ENCODE data around the gene ZNF318.
"Not testable (repeated sequence)": the region's sequence is repeated elsewhere in the genome, so short reads cannot be mapped to it uniquely, and the experiment has no call there.

The ZNF318 gene

DNA sequence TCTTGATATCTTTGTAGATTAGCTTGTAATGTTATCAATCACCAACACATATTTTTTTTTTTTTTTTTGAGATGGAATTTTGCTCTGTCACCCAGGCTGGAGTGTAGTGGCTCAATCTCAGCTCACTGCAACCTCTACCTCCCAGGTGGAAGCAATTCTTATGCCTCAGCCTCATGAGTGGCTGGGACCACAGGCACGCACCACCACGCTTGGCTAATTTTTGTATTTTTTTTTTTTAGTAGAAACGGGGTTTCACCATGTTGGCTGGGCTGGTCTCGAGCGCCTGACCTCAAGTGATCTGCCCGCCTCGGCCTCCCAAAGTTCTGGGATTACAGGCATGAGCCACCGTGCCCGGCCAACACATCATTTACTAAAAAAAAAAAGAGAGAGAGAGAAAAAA lies 11.4 kb upstream of the ZNF318 start:
- not testable (repeated sequence) for DNase-seq

DNA sequence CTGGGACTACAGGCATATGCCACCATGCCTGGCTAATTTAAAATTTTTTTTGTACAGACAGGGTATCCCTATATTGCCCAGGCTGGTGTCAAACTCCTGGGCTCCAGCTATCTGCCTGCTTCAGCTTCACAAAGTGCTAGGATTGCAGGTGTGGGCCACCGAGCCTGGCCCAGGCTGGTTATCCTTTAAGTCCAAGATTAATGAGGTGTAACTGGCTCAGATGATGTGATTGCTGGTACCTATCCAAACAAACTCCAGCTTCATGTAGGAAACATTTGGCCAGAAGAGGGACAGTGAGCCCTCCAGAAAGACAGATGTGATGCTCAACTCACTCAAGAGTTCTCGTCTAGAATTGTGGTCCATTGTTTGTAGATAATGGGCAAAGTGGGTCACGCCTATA lies 9.2 kb upstream of the ZNF318 start:
- no peak for DNase-seq

DNA sequence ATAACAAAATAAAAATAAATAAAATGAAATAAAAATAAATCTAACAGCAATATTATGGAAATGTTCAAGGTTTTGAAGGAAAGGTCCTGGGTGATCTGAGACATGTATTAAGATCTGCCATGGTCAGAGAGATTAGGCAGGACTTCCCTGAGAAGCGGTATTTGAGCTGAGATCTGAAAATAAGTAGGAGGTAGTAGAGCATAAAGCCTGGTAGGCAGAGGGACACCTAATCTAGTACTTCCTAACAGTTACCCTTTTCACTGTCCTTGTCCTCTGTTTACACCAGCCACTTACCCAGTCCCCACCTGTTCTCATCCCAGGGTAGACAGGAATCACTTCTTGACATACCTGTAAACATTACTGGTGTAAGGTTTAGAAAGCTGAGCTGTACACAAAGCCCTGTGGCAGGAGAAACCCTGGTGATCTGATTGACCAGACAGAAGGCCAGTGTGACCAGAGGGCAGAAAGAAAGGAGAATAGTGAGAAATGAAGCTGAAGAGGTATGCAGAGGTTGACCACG lies 8.3 kb upstream of the ZNF318 start:
- DNase-seq, result no peak

GRCh38 chr6:43376551-43376981 lies 7.1 kb upstream of the ZNF318 start:
- DNase-seq, result no peak

DNA sequence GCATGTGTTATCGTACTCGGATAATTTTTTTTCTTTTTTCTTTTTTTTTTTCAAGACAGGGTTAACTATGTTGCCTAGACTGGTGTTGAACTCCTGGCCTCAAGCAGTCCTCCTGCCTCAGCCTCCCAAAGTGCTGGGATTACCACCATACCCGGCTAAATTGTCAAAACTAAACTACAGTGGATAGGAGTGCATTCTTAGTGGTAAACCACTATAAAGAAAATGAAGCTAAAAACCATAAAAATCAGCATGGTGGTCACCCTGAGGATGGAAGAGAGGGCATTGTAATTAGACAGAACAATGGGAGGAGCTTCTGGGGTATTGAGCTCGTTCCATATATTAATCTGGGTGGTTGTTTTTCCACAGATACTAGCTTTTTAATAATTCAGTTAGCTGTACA lies 6.2 kb upstream of the ZNF318 start:
- no peak for DNase-seq

DNA sequence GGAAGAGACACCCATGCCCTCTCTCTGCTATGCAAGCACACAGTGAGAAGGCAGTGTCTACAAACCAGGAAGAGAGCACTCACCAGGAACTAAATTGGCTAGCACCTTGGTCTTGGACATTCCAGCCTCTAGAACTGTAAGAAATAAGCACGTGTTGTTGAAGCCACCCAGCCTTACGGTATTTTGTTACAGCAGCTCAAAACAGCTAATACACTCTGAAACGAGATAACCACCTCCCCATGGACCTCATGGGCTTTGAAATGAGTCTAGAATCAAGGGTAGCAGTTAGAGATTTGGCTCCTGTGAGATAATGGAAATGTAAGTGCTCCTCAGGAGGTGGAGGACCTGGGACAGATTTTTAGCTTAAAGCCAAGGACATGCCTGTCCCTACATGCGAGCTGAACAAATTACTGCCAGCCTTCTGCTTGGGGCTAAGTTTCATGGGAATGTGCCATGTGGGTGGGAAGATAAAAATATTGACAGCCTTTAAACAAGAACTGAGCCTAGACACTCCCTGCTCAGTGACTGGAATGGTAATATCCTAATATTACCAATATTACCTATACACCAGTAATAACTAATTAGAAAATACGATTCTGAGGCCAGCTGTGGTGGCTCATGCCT lies 3.9 kb upstream of the ZNF318 start:
- DNase-seq, result no peak

GRCh38 chr6:43370003-43370580 lies 645 bp upstream of the ZNF318 start:
- not testable (repeated sequence) for DNase-seq

- no peak for DNase-seq
These were observed 937 bp downstream of the ZNF318 start for GRCh38 chr6:43368259-43369160.

DNA sequence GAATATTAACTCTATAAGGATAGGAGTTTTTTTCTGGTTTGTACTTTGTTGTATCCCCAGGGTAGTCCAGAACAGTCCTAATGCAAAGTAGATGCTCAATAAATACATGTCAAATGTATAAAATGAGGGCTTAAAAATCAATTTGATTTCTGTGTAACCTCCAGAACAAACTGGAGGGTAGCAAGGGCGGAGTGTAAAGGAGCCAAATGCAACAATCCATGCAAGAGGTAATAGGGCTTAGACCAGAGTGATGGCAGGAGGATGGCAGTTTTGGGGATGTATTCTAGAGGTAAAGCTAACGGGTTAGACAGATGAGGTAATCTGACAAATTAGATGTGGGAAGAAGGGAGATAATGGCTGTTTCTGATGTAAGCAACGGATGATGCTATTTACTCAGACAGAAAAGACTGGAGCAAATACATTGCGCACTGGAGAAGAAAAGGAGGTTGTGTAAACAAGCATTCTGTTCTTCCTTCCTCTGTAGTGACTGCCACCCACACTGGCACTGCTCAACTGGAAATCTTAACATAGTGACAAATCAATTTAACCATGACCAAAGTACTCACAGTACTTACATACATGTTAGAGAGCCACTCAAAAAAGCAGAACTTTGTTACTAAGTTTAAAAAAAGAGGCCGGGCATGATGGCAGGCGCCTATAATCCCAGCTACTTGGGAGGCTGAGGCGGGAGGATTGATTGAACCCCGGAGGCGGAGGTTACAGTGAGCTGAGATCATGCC lies 2.0 kb downstream of the ZNF318 start:
- DNase-seq, result no peak

- DNase-seq, result no peak
These were observed 8.2 kb downstream of the ZNF318 start for GRCh38 chr6:43361269-43361668.

DNA sequence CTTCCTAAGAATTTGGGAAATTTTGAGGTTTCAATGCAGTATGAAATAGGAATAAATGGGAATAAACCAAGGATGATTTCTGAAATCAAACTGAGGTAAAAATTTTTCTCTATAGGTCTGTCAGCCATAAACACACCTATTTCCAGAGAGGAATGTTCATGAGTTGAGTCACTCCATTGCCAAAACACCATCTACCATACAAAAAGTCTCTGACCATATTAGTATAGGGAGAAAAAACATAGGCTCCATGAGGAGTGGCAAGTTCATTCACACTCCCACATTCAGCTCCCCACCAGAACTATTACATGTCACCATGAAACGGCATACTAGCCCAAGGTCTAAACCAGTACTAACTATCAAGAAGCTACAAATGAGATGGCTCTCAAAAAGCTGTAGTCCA lies 9.6 kb downstream of the ZNF318 start:
- DNase-seq, result no peak

- DNase-seq, result no peak
These were observed 10.1 kb downstream of the ZNF318 start for GRCh38 chr6:43359381-43359780.

GRCh38 chr6:43355862-43356590 lies 13.4 kb downstream of the ZNF318 start:
- DNase-seq, result no peak

DNA sequence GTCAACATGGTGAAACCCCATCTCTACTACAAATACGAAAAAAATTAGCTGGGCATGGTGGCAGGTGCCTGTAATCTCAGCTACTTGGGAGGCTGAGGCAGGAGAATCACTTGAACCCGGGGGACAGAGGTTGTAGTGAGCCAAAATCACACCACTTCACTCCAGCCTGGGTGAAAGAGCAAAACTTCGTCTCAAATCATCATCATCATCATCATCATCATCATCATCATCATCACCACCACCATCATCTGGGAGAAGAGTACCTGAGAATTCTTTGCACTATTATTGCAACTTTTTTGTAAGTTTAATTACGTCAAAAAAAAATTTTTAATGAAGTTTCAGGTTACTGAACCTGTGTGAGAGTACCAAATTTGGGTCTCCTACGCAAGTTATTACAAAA lies 17.5 kb downstream of the ZNF318 start:
- not testable (repeated sequence) for DNase-seq

DNA sequence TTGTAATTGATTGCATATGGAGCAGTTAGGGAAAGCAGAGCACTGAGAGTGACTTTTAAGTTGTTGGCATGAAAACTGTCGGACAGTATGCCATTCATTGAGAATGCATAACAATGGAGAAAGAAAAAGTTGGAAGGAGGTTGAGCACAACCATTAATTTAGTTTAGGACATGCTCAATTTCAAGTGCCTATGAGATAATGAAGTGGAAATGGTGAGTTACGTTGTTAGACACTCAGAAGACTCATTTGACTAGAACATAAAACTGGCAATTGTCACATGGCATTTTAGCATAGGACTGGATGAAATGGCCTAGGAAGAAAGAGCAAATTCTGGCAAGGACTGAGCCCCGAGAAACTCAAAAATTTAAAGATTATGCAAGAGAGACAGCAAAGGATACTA lies 22.0 kb downstream of the ZNF318 start:
- no peak for DNase-seq

GRCh38 chr6:43347021-43347420 lies 22.4 kb downstream of the ZNF318 start:
- no peak for DNase-seq

DNA sequence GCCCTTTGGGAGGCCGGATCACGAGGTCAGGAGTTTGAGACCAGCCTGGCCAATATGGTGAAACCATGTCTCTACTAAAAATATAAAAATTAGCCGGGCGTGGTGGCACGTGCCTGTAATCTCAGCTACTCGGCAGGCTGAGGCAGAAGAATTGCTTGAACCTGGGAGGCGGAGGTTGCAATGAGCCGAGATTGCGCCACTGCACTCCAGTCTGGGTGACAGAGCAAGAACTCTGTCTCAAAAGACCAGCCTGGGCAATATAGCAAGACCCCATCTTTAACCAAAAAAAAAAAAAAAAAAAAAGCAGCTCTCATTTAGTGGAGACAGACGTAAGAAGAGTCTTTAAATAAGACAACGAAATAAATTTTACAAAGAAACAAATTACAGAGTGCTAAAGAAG lies 23.2 kb downstream of the ZNF318 start:
- DNase-seq, result not testable (repeated sequence)

DNA sequence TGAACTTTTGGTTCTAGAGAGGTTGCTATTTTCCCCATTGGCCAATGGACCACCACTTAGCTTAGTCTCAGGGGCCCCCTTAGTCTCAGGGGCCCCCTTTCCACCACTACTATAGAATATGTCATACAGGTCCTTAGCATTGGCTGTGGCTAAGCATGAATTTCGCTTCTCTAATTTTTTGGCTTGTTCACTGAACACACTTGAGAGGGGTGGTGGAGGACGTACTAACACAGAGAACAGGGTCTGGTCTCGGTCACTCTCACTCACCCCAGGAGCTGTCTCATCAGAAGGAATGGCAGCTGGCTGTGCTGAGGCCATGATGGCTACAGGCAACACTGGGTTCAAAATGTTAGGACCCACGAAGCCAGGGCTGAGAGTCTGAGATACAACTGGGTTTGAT lies 30.3 kb downstream of the ZNF318 start:
- DNase-seq, result no peak

DNA sequence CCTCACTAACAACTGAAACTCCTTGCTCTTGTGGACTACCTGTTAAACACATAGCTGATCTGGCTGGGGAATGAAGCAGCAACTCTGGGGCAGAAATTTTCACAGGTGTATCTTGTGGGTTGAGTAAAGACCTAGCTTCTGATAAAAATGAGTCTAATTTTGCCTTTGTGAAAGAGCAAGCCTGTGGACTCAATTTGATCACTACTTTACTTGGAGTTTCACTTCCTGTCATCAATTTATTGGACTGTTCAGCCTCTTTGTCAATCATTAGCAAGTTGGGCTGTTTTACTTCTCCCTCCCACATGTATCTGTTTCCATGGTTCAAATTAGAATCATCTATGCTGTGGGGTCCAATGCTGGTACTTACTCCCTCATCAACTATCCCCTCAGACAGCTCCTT lies 31.2 kb downstream of the ZNF318 start:
- DNase-seq, result no peak

- DNase-seq, result no peak
These were observed 33.1 kb downstream of the ZNF318 start for GRCh38 chr6:43336382-43336781.

DNA sequence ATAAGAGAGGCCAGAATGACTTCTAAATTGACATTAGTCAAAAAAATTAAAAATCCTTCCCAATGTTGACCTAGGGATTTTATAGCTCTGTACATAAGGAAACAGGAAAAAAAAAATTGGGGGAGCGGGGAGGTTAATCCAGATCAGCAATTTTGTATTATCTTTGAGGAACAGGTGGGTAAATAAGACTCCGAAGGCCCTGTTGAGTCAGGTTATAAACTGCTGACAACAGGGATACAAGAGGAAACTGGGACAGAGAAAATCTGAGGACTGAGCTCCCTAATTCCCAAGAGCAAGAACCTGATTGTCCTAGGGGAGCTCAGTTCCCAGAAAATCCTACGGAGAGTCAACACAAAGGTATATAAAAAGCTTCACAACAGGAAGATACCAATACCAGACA lies 34.0 kb downstream of the ZNF318 start:
- DNase-seq, result no peak

DNA sequence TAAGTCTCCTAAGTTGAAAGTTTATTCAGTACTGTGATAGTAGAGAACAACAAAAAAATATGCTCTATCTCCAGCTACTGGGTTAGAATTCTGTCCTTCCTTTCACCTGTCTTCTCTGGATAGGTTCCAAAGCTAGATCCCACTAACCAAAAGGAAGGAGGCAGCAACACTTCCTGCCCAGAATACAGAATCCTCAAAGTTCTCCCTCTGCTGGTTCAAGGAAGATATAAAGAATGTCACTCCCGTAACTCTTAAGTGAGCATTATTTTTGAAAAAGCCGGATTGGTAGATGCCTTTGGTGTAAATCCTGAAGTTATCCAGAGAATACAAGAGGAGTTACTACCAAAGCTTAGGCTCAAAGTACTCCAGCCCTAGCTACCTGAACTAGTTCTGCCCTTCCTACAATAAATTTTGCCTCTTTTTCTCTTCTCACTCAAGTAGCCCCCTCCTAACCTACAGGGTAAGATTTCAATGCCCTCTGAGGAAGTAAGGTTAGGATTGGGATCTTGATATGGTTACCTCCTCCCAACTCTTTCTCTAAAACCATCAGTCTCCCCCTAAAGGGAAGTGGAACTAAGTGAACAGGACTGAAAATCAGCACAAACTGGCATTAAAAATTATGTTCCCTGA lies 34.9 kb downstream of the ZNF318 start:
- no peak for DNase-seq
